GM23248 (cell line): ENCODE results near the gene FAM136A. TPM values are rescaled to one million over a fixed set of nuclear protein-coding genes. Genes with fewer than 3 reads are reported as not detected.

Source experiments
- DNase-seq: peaks from one replicate; pipeline ENCODE4 v3.0.0-alpha.2; 2015
- H2AFZ ChIP-seq: fragments of 200-600 bp; sonication (generic); 2 replicates; pipeline ENCODE4 v1.6.1; 2016; ENCODE audit warnings: antibody characterized with exemption
- H3F3A ChIP-seq: fragments of 200-600 bp; sonication (generic); 2 replicates; pipeline ENCODE4 v1.6.1; 2016; ENCODE audit warnings: mild to moderate bottlenecking, antibody characterized with exemption, mixed run types; ENCODE audit not compliant: insufficient read depth
- H3K27ac ChIP-seq: fragments of 200-600 bp; sonication (generic); 2 replicates; pipeline ENCODE4 v1.5.1; 2016; ENCODE audit warnings: mild to moderate bottlenecking
- H3K27me3 ChIP-seq: fragments of 200-600 bp; sonication (generic); replicated peaks from 2 replicates; pipeline ENCODE4 v1.6.1; 2016; ENCODE audit warnings: mild to moderate bottlenecking; ENCODE audit not compliant: insufficient read depth
- H3K36me3 ChIP-seq: fragments of 200-600 bp; sonication (generic); 2 replicates; pipeline ENCODE4 v1.6.1; 2016; ENCODE audit warnings: low read depth, mild to moderate bottlenecking
- H3K4me1 ChIP-seq: fragments of 200-600 bp; sonication (generic); 2 replicates; pipeline ENCODE4 v1.6.1; 2016; ENCODE audit warnings: mild to moderate bottlenecking; ENCODE audit not compliant: insufficient read depth
- H3K4me2 ChIP-seq: fragments of 200-600 bp; sonication (generic); one replicate; pipeline ENCODE4 v1.6.1; 2016; ENCODE audit warnings: mild to moderate bottlenecking; ENCODE audit not compliant: unreplicated experiment
- H3K4me3 ChIP-seq: fragments of 200-600 bp; sonication (generic); 2 replicates; pipeline ENCODE4 v1.5.1; 2016; ENCODE audit warnings: mild to moderate bottlenecking
- H3K79me2 ChIP-seq: fragments of 200-600 bp; sonication (generic); 2 replicates; pipeline ENCODE4 v1.6.1; 2016; ENCODE audit warnings: mild to moderate bottlenecking; ENCODE audit not compliant: insufficient read depth
- H3K9ac ChIP-seq: fragments of 200-600 bp; sonication (generic); 2 replicates; pipeline ENCODE4 v1.6.1; 2016; ENCODE audit warnings: mild to moderate bottlenecking
- H3K9me2 ChIP-seq: fragments of 200-600 bp; sonication (generic); 2 replicates; pipeline ENCODE4 v1.6.1; 2016; ENCODE audit warnings: mixed run types, mild to moderate bottlenecking, moderate library complexity; ENCODE audit not compliant: insufficient read depth
- H3K9me3 ChIP-seq: fragments of 200-600 bp; sonication (generic); one replicate; pipeline ENCODE4 v1.6.1; 2017; ENCODE audit warnings: low read depth
- H4K20me1 ChIP-seq: fragments of 200-600 bp; sonication (generic); 2 replicates; pipeline ENCODE4 v1.6.0; 2016; ENCODE audit not compliant: insufficient read depth
- EZH2 ChIP-seq: fragments of 200-600 bp; sonication (generic); IDR thresholded peaks from 2 replicates; pipeline ENCODE4 v1.6.1; 2018; ENCODE audit warnings: antibody characterized with exemption, mild to moderate bottlenecking; ENCODE audit not compliant: insufficient read depth, poor library complexity, severe bottlenecking
- EZH2phosphoT487 ChIP-seq: fragments of 200-600 bp; sonication (generic); IDR thresholded peaks from 2 replicates; pipeline ENCODE4 v1.6.1; 2018; ENCODE audit warnings: antibody characterized with exemption, moderate library complexity, mild to moderate bottlenecking, low read depth; ENCODE audit not compliant: insufficient read depth
- WGBS, 2 experiments: methylation state at CpG; one replicate each; pipeline ENCODE4 v1.1.6; 2015 to 2017; ENCODE audit warnings: low lambda C conversion rate in 2 of 2, low coverage in 1 of 2; ENCODE audit errors: missing lambda C conversion rate in 2 of 2; 5-methylcytosine and 5-hydroxymethylcytosine counted together
- in situ Hi-C: fragments of 300-500 bp; cut with MboI; formaldehyde crosslinking; loops from 2 replicates; pipeline ENCODE4 v1.15.0; 2020
- polyA plus RNA-seq: library from polyadenylated mRNA; unstranded; fragments of >200 nt; fragmentation: Nextera tagmentation; extraction: Ambion mirVana; gene quantifications from 2 replicates; pipeline ENCODE4 v1.2.1, GENCODE V29; 2016
- total RNA-seq: library from RNA; depleted of rRNA; stranded (reverse); fragments of >200 nt; shearing (Covaris generic); gene quantifications from 2 replicates; pipeline ENCODE4 v1.2.3, GENCODE V29; 2014

The FAM136A gene
- total and polyA plus RNA-seq, 2 experiments from 2014 or later = 44.2 to 53.4 TPM

GRCh38 chr2:70341477-70341765 is 39.6 kb upstream of the FAM136A start:
- in situ Hi-C loops = no loop called here
- H3K4me1 ChIP-seq = peaks cover 13% of the 10 kb centered on the region
- H3K9me3 ChIP-seq = no peaks in the 10 kb centered on the region
- DNase-seq = no peak
- no peak overlapping the region for H3K9ac ChIP-seq
- no peaks in the 10 kb centered on the region for H3K27me3 ChIP-seq
- no peaks in the 10 kb centered on the region for H3K79me2 ChIP-seq
- no peaks in the 10 kb centered on the region for H3K9me2 ChIP-seq
- H3K27ac ChIP-seq = no peak overlapping the region
- H3K36me3 ChIP-seq = no peaks in the 10 kb centered on the region
- no peak for TF ChIP-seq EZH2phosphoT487
- TF ChIP-seq EZH2 = no peak
- H2AFZ ChIP-seq = no peak overlapping the region
- H3K4me3 ChIP-seq = no peak overlapping the region
- peaks cover 13% of the 10 kb centered on the region for H3F3A ChIP-seq
- H4K20me1 ChIP-seq = no peaks in the 10 kb centered on the region
- H3K4me2 ChIP-seq = no peak overlapping the region

GRCh38 chr2:70340761-70341476 is 39.1 kb upstream of the FAM136A start:
- H3K4me1 ChIP-seq = peaks cover 13% of the 10 kb centered on the region
- no peaks in the 10 kb centered on the region for H3K79me2 ChIP-seq
- no peak overlapping the region for H3K4me3 ChIP-seq
- no peak overlapping the region for H3K9ac ChIP-seq
- H3K27me3 ChIP-seq = no peaks in the 10 kb centered on the region
- peak; percentile 67 for DNase-seq
- no peak overlapping the region for H3K4me2 ChIP-seq
- no peaks in the 10 kb centered on the region for H3K36me3 ChIP-seq
- TF ChIP-seq EZH2 = no peak
- no peak for TF ChIP-seq EZH2phosphoT487
- 3 to 5% methylated on average over 7 of the region's 7 CpGs for WGBS, 2 experiments
- H2AFZ ChIP-seq = no peak overlapping the region
- H3K27ac ChIP-seq = no peak overlapping the region
- H3F3A ChIP-seq = peaks cover 13% of the 10 kb centered on the region
- H4K20me1 ChIP-seq = no peaks in the 10 kb centered on the region
- H3K9me3 ChIP-seq = no peaks in the 10 kb centered on the region
- in situ Hi-C loops = no loop called here
- no peaks in the 10 kb centered on the region for H3K9me2 ChIP-seq

GRCh38 chr2:70340075-70340474 is 38.2 kb upstream of the FAM136A start:
- peak; percentile 20 for DNase-seq
- TF ChIP-seq EZH2 = no peak
- TF ChIP-seq EZH2phosphoT487 = no peak
- Histone ChIP-seq H3K27ac (no peak overlapping the region), H2AFZ (no peak overlapping the region), H4K20me1 (no peaks in the 10 kb centered on the region), H3K36me3 (no peaks in the 10 kb centered on the region), H3K4me3 (no peak overlapping the region), H3K9me2 (no peaks in the 10 kb centered on the region), H3K79me2 (no peaks in the 10 kb centered on the region), H3K9me3 (no peaks in the 10 kb centered on the region), H3F3A (peaks cover 13% of the 10 kb centered on the region), H3K4me1 (peaks cover 13% of the 10 kb centered on the region), H3K27me3 (no peaks in the 10 kb centered on the region), H3K9ac (no peak overlapping the region), H3K4me2 (no peak overlapping the region)
- 42 to 50% methylated on average over 4 of the region's 4 CpGs for WGBS, 2 experiments
- in situ Hi-C loops = no loop called here

GRCh38 chr2:70336552-70336951 is 34.7 kb upstream of the FAM136A start:
- no peak for TF ChIP-seq EZH2
- no peak for TF ChIP-seq EZH2phosphoT487
- no peaks in the 10 kb centered on the region for H3K79me2 ChIP-seq
- H3K9me2 ChIP-seq = no peaks in the 10 kb centered on the region
- no peak overlapping the region for H3K4me2 ChIP-seq
- H3F3A ChIP-seq = no peaks in the 10 kb centered on the region
- 77 to 84% methylated on average over 4 of the region's 4 CpGs for WGBS, 2 experiments
- H4K20me1 ChIP-seq = no peaks in the 10 kb centered on the region
- no peaks in the 10 kb centered on the region for H3K9me3 ChIP-seq
- H3K27me3 ChIP-seq = no peaks in the 10 kb centered on the region
- no peak overlapping the region for H3K4me3 ChIP-seq
- no peaks in the 10 kb centered on the region for H3K36me3 ChIP-seq
- no peaks in the 10 kb centered on the region for H3K4me1 ChIP-seq
- in situ Hi-C loops = loop anchor here (10.0 kb wide), 1 partner anchor 278 kb away; no protein-coding TSS in a partner anchor
- H3K9ac ChIP-seq = no peak overlapping the region
- no peak for DNase-seq
- H2AFZ ChIP-seq = no peak overlapping the region
- no peak overlapping the region for H3K27ac ChIP-seq
